Liver (tissue), 6 donors: ENCODE measurements around the gene CELA3B. TPM values are rescaled to one million over a fixed set of nuclear protein-coding genes. Genes with fewer than 3 reads are reported as not detected.

Source experiments
- FOXA1 ChIP-seq: IDR thresholded peaks from 2 replicates; pipeline ENCODE4 v1.6.1; 2016; ENCODE audit warnings: antibody characterized with exemption
- HNF4G ChIP-seq: IDR thresholded peaks from 2 replicates; pipeline ENCODE4 v1.6.1; 2016; ENCODE audit warnings: antibody characterized with exemption
- RAD21 ChIP-seq, 2 donors: IDR thresholded peaks; 2 replicates each; pipeline ENCODE4 v1.6.1; 2016; ENCODE audit warnings: antibody characterized with exemption in 2 of 2, mild to moderate bottlenecking in 2 of 2
- YY1 ChIP-seq: IDR thresholded peaks from 2 replicates; pipeline ENCODE4 v1.6.1; 2016; ENCODE audit warnings: antibody characterized with exemption, mild to moderate bottlenecking
- polyA plus RNA-seq, 2 donors: library from polyadenylated mRNA; stranded (reverse) in 1 of 2; unstranded in 1 of 2; fragments of 200-250 nt in 1 of 2; fragments of >200 nt in 1 of 2; fragmentation: Nextera tagmentation in 1 of 2; extraction: Ambion mirVana in 1 of 2; gene quantifications; one replicate each; pipeline versions ENCODE4 v1.2.1 to v1.2.3, GENCODE V29; 2013 to 2015
- small RNA-seq: library from RNA; depleted of rRNA; stranded (forward); fragments of <200 nt; gene quantifications from one replicate; pipeline ENCODE3, GENCODE V24; 2014
- total RNA-seq, 2 donors: library from RNA; depleted of rRNA; stranded (reverse); fragments of >200 nt; gene quantifications; one replicate each; pipeline ENCODE4 v1.2.3, GENCODE V29; 2014
- TF ChIP-seq, protein P1 (sequence below): IDR thresholded peaks from 2 replicates; pipeline ENCODE4 v1.6.1; 2016; ENCODE audit warnings: antibody characterized with exemption
- TF ChIP-seq, protein P2 (sequence below): IDR thresholded peaks from 2 replicates; pipeline ENCODE4 v1.6.1; 2016; ENCODE audit warnings: antibody characterized with exemption, mild to moderate bottlenecking
- donor health status: healthy.
- donor health status: healthy.
- donor health status: healthy.

The CELA3B gene
- total and polyA plus RNA-seq, 4 donors: not detected

DNA sequence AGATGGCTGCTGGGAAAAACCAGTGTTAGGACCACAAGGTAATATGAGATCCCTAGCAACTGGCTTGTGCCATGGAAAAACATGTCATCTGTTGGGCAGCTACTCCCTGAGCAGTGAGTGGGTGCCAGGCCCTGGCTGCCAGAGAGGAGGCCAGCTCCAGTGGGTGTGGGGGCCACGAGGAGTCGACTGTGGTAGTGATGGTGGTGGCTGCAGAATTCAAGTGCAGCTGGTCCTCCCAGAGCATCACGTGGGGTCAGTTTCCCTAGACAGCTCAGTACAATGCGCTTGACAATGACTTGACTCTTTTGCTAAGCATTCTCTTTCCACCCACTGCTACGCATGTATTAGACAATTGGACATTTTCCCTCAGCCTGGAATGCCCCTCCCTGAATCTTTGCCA lies 61.2 kb downstream of the CELA3B start (continued):
- TF ChIP-seq HNF4G (no peak), FOXA1 (no peak), YY1 (no peak), RAD21 (IDR thresholded peaks at IDR 0.05) (no peak)
- TF ChIP-seq, protein P1, sequence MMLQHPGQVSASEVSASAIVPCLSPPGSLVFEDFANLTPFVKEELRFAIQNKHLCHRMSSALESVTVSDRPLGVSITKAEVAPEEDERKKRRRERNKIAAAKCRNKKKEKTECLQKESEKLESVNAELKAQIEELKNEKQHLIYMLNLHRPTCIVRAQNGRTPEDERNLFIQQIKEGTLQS: no peak
- TF ChIP-seq, protein P2, sequence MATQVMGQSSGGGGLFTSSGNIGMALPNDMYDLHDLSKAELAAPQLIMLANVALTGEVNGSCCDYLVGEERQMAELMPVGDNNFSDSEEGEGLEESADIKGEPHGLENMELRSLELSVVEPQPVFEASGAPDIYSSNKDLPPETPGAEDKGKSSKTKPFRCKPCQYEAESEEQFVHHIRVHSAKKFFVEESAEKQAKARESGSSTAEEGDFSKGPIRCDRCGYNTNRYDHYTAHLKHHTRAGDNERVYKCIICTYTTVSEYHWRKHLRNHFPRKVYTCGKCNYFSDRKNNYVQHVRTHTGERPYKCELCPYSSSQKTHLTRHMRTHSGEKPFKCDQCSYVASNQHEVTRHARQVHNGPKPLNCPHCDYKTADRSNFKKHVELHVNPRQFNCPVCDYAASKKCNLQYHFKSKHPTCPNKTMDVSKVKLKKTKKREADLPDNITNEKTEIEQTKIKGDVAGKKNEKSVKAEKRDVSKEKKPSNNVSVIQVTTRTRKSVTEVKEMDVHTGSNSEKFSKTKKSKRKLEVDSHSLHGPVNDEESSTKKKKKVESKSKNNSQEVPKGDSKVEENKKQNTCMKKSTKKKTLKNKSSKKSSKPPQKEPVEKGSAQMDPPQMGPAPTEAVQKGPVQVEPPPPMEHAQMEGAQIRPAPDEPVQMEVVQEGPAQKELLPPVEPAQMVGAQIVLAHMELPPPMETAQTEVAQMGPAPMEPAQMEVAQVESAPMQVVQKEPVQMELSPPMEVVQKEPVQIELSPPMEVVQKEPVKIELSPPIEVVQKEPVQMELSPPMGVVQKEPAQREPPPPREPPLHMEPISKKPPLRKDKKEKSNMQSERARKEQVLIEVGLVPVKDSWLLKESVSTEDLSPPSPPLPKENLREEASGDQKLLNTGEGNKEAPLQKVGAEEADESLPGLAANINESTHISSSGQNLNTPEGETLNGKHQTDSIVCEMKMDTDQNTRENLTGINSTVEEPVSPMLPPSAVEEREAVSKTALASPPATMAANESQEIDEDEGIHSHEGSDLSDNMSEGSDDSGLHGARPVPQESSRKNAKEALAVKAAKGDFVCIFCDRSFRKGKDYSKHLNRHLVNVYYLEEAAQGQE: no peak

Small RNA genes within 50 kb of the gene (small RNA-seq; reads per million reads assigned to genes)
- not detected for gene RN7SL186P
- not detected for gene RN7SL386P
- gene RNU6-1022P: not detected
- gene RNU6-776P: not detected

Other genes starting within 250 kb of the CELA3B start
- gene USP48, start 193.9 kb upstream of the CELA3B start, total RNA-seq: 10 to 100 TPM; 30.5 to 34.9 TPM
- 10 to 100 TPM in 1 of 2 donors, 1 to 10 TPM in 1; 7.8 to 15.8 TPM for gene USP48, start 193.9 kb upstream of the CELA3B start, polyA plus RNA-seq
- under 1 TPM in 1 of 2 donors, not detected in 1; 0.23 TPM for gene LDLRAD2, start 164.8 kb upstream of the CELA3B start, total RNA-seq
- gene LDLRAD2, start 164.8 kb upstream of the CELA3B start, polyA plus RNA-seq: 1 to 10 TPM in 1 of 2 donors, under 1 TPM in 1; 0.12 to 2.7 TPM
- 10 to 100 TPM; 26.8 to 43.9 TPM for gene HSPG2, start 39.7 kb upstream of the CELA3B start, total RNA-seq
- gene HSPG2, start 39.7 kb upstream of the CELA3B start, polyA plus RNA-seq: 10 to 100 TPM in 1 of 2 donors, 1 to 10 TPM in 1; 5.6 to 21.0 TPM
- under 1 TPM in 1 of 2 donors, not detected in 1; 0.23 TPM for gene CELA3A, start 24.6 kb downstream of the CELA3B start, total RNA-seq
- gene CELA3A, start 24.6 kb downstream of the CELA3B start, polyA plus RNA-seq: under 1 TPM in 1 of 2 donors, not detected in 1; 0.06 TPM
- 100 to 1,000 TPM in 1 of 2 donors, 10 to 100 TPM in 1; 68.4 to 140 TPM for gene CDC42, start 75.7 kb downstream of the CELA3B start, total RNA-seq
- gene CDC42, start 75.7 kb downstream of the CELA3B start, polyA plus RNA-seq: 10 to 100 TPM; 40.3 to 69.6 TPM
- under 1 TPM in 1 of 2 donors, not detected in 1; under 0.01 TPM for gene WNT4, start 166.1 kb downstream of the CELA3B start, total RNA-seq
- gene WNT4, start 166.1 kb downstream of the CELA3B start, polyA plus RNA-seq: under 1 TPM in 1 of 2 donors, not detected in 1; 0.09 TPM